Tibial artery (tissue), 4 donors: Measurements from ENCODE around the gene GRPEL2.

ENCODE experiments used
- DNase-seq, 2 donors: peaks; one replicate each; pipeline ENCODE4 v3.0.0-alpha.2; 2019
- H3K27ac ChIP-seq, 2 donors: fragments of 200-600 bp; sonication (generic) in 1 of 2; 1 replicate in 1 of 2; 2 replicates in 1 of 2; pipeline ENCODE4 v1.5.1; 2018 to 2019; ENCODE audit warnings: mild to moderate bottlenecking in 1 of 2
- H3K27me3 ChIP-seq, 2 donors: fragments of 200-600 bp; sonication (generic) in 1 of 2; one replicate each; pipeline versions ENCODE4 v1.5.1 to v1.6.0; 2016 to 2019
- H3K36me3 ChIP-seq, 3 donors: fragments of 200-600 bp; sonication (generic) in 2 of 3; one replicate each; pipeline ENCODE4 v1.5.1; 2016 to 2019; ENCODE audit warnings: mild to moderate bottlenecking in 2 of 3
- H3K4me1 ChIP-seq, 4 donors: fragments of 200-600 bp; sonication (generic) in 2 of 4; 1 replicate in 3 of 4; 2 replicates in 1 of 4; pipeline ENCODE4 v1.5.1; 2016 to 2019
- H3K4me3 ChIP-seq, 2 donors: fragments of 200-600 bp; sonication (generic) in 1 of 2; 1 replicate in 1 of 2; 2 replicates in 1 of 2; pipeline ENCODE4 v1.5.1; 2018 to 2019; ENCODE audit warnings: mild to moderate bottlenecking in 2 of 2
- H3K9me3 ChIP-seq, 3 donors: fragments of 200-600 bp; sonication (generic) in 1 of 3; one replicate each; pipeline ENCODE4 v1.5.1; 2016 to 2019
- intact Hi-C: fragments of 100-400 bp; cut with DNase I; formaldehyde crosslinking; loops from one replicate; pipeline ENCODE4 v1.15.0; 2023; ENCODE audit warnings: low total_unique reads
- TF ChIP-seq, protein P1 (sequence below), 2 experiments: fragments of 200-600 bp in 1 of 2; fragments of 450-650 bp in 1 of 2; IDR thresholded peaks; one replicate each; pipeline ENCODE4 v1.5.1; 2017 to 2019; ENCODE audit warnings: antibody characterized with exemption in 2 of 2, mild to moderate bottlenecking in 1 of 2, moderate library complexity in 1 of 2

The GRPEL2 gene

GRCh38 chr5:149362541-149362940, 17.2 kb downstream of the GRPEL2 start:
- Histone ChIP-seq H3K4me3 (no peak overlapping the region), H3K36me3 (no peaks in the 10 kb centered on the region), H3K27ac (no peak overlapping the region), H3K9me3 (no peaks in the 10 kb centered on the region), H3K27me3 (no peaks in the 10 kb centered on the region), H3K4me1 (peaks cover 0 to 12% (median 10%) of the 10 kb centered on the region in 4 donors)
- DNase-seq, result no peak
- intact Hi-C loops, result no loop called here
- TF ChIP-seq, protein P1, sequence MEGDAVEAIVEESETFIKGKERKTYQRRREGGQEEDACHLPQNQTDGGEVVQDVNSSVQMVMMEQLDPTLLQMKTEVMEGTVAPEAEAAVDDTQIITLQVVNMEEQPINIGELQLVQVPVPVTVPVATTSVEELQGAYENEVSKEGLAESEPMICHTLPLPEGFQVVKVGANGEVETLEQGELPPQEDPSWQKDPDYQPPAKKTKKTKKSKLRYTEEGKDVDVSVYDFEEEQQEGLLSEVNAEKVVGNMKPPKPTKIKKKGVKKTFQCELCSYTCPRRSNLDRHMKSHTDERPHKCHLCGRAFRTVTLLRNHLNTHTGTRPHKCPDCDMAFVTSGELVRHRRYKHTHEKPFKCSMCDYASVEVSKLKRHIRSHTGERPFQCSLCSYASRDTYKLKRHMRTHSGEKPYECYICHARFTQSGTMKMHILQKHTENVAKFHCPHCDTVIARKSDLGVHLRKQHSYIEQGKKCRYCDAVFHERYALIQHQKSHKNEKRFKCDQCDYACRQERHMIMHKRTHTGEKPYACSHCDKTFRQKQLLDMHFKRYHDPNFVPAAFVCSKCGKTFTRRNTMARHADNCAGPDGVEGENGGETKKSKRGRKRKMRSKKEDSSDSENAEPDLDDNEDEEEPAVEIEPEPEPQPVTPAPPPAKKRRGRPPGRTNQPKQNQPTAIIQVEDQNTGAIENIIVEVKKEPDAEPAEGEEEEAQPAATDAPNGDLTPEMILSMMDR (IDR thresholded peaks at IDR 0.05), result no peak

- intact Hi-C loops, result no loop called here
Observed at GRCh38 chr5:149363358-149363757, 18.1 kb downstream of the GRPEL2 start.

DNA sequence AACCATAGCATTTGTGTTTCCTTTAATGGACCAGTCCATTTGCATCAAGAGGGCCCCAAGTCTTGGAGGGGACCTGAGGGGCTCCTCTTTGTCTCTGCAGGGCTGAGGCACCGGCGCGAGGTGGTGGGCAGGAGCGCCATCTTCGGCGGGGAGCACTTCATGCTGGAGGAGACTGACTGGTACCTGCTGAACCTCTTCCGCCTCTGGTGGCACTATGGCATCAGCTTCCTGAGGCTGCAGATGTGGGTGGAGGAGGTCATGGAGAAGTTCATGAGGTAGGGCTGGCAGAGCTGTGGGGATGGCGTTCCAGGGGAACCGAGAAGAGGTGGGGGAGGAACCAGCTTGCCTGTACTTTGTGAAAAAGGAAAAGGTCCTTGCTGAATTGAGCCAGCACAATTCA, 18.6 kb downstream of the GRPEL2 start:
- Histone ChIP-seq H3K36me3 (no peaks in the 10 kb centered on the region), H3K27ac (no peak overlapping the region), H3K4me1 (peaks cover 0 to 14% (median 8%) of the 10 kb centered on the region in 4 donors), H3K27me3 (no peaks in the 10 kb centered on the region), H3K9me3 (no peaks in the 10 kb centered on the region), H3K4me3 (no peak overlapping the region)
- TF ChIP-seq, protein P1 (IDR thresholded peaks at IDR 0.05), result no peak
- no peak for DNase-seq
- intact Hi-C loops, result no loop called here

More at GRCh38 chr5:149363358-149363757, 18.1 kb downstream of the GRPEL2 start:
- H3K4me1 ChIP-seq, result peaks cover 0 to 17% (median 10%) of the 10 kb centered on the region in 4 donors
- TF ChIP-seq, protein P1 (IDR thresholded peaks at IDR 0.05), result no peak
- no peaks in the 10 kb centered on the region for H3K27me3 ChIP-seq
- no peak overlapping the region for H3K27ac ChIP-seq
- no peaks in the 10 kb centered on the region for H3K9me3 ChIP-seq
- DNase-seq, result no peak
- no peak overlapping the region for H3K4me3 ChIP-seq
- H3K36me3 ChIP-seq, result no peaks in the 10 kb centered on the region

DNA sequence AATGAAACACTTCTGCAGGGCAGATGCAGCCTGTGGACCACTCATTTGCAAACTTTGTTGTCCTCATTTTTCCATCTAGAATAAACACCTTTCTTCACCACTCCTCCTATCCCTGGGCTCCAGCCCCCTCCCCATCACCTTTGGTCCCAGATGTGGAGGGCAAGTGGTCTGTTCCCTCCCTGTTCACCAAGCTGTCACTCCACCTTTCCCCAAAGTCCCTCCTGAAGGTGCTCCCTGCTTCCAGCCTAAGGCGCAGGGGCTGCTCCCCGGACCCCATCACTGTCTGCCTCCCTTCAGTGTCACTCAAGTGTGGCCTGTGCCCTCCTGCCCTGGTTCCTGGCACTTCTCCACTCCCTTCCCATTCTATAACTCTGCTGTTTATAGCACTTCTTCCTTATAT, 19.4 kb downstream of the GRPEL2 start:
- peaks cover 0 to 18% (median 8%) of the 10 kb centered on the region in 4 donors for H3K4me1 ChIP-seq
- H3K36me3 ChIP-seq, result no peaks in the 10 kb centered on the region
- intact Hi-C loops, result loop anchor here (5.0 kb wide), 2 partner anchors 78 to 198 kb away; no protein-coding TSS in a partner anchor
- no peaks in the 10 kb centered on the region for H3K9me3 ChIP-seq
- H3K4me3 ChIP-seq, result no peak overlapping the region
- H3K27ac ChIP-seq, result no peak overlapping the region
- no peak for DNase-seq
- TF ChIP-seq, protein P1 (IDR thresholded peaks at IDR 0.05), result no peak
- H3K27me3 ChIP-seq, result no peaks in the 10 kb centered on the region

GRCh38 chr5:149365418-149365817, 20.1 kb downstream of the GRPEL2 start:
- TF ChIP-seq, protein P1 (IDR thresholded peaks at IDR 0.05), result no peak
- no peak overlapping the region for H3K4me3 ChIP-seq
- H3K27ac ChIP-seq, result no peak overlapping the region
- H3K4me1 ChIP-seq, result peaks cover 0 to 18% (median 10%) of the 10 kb centered on the region in 4 donors
- H3K27me3 ChIP-seq, result no peaks in the 10 kb centered on the region
- no peaks in the 10 kb centered on the region for H3K36me3 ChIP-seq
- DNase-seq, result no peak
- intact Hi-C loops, result loop anchor here (5.0 kb wide), 2 partner anchors 77 to 197 kb away; no protein-coding TSS in a partner anchor
- H3K9me3 ChIP-seq, result no peaks in the 10 kb centered on the region
